GM18951 (cell line): Measurements from ENCODE around the gene PM20D1.
"Not testable (repeated sequence)": the region's sequence is repeated elsewhere in the genome, so short reads cannot be mapped to it uniquely, and the experiment has no call there.

ENCODE experiments used
- POLR2A ChIP-seq: IDR thresholded peaks from 4 replicates; pipeline ENCODE4 v1.6.1; 2011; ENCODE audit warnings: mild to moderate bottlenecking; ENCODE audit not compliant: insufficient read length, insufficient read depth; ENCODE audit errors: extremely low read depth
- in situ Hi-C: fragments of 300-500 bp; cut with MboI; formaldehyde crosslinking; loops from one replicate; pipeline ENCODE4 v1.12.0; 2022; ENCODE audit warnings: low sequenced_read_pairs, mixed read lengths, inconsistent platforms; ENCODE audit not compliant: unreplicated experiment

Gene PM20D1

GRCh38 chr1:205858141-205858961 lies 8.4 kb upstream of the PM20D1 start:
- in situ Hi-C loops = no loop called here
- TF ChIP-seq POLR2A = no peak

DNA sequence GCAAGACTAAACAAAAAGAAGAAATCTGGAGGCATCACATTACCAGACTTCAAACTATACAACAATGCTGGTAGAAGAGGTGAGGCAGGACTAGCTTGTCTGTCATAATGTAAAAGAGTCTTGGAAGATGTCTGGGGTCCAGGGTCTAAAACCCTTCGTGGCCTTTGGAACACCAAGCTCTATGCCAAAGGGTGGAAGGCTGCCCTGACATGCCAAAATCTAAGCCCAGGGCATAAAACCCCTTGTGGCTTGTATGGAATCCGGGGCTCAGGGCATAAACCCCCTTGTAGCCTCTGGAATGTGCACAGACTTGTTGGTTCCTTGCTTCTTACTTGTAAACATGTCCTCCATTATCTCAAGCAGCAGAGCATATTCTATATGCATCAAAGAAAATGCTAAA lies 7.6 kb upstream of the PM20D1 start:
- in situ Hi-C loops = not testable (repeated sequence)

DNA sequence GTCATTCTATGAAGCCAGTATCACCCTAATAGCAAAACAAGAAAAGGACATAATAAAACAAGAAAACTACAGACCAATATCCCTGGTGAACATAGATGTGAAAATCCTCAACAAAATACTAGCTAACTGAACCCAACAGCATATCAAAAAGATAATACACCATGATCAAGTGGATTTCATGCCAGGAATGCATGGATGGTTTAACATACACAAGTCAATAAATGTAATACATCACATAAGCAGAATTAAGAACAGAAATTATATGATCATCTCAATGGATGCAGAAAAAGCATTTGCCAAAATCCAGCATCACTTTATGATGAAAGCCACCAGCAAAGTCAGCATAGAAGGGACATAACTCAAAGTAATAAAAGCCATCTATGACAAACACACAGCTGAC lies 6.5 kb upstream of the PM20D1 start:
- TF ChIP-seq POLR2A = no peak
- in situ Hi-C loops = no loop called here

DNA sequence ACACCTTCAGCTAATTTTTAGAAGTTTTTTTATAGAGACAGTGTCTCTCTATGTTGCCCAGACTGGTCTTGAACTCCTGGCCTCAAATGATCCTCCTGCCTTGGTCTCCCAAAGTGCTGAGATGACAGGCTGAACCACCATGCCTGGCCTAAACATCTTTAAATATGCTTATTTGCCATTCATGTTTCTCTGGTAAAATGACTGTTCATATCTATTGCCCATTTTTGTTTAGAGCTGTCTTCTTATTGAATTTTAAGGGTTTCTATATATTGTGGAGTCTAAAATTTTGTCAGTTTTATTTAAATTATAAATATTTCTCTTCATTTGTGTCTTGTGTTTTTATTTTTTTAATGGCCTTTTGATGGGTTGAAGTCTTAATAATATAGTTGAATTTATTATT lies 3.0 kb upstream of the PM20D1 start:
- TF ChIP-seq POLR2A = no peak
- in situ Hi-C loops = no loop called here

DNA sequence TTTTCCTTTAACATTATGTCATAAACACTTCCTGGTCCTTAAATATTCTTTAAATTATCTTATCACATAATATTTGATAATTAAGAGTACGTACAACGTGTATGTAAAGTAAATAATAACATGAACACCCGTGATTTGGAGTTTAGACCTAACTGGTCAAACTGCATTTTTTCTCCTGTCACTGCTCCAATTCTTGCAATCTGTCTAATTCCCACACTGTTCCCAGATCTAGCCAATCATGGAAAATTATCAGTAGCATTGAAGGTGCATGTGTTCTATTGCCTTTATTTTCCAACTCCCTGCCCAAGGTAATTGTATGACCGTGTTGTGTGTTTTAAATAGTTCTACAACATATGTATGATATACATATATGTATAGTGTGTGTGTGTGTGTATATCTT lies 2.1 kb upstream of the PM20D1 start:
- no peak for TF ChIP-seq POLR2A
- in situ Hi-C loops = no loop called here

DNA sequence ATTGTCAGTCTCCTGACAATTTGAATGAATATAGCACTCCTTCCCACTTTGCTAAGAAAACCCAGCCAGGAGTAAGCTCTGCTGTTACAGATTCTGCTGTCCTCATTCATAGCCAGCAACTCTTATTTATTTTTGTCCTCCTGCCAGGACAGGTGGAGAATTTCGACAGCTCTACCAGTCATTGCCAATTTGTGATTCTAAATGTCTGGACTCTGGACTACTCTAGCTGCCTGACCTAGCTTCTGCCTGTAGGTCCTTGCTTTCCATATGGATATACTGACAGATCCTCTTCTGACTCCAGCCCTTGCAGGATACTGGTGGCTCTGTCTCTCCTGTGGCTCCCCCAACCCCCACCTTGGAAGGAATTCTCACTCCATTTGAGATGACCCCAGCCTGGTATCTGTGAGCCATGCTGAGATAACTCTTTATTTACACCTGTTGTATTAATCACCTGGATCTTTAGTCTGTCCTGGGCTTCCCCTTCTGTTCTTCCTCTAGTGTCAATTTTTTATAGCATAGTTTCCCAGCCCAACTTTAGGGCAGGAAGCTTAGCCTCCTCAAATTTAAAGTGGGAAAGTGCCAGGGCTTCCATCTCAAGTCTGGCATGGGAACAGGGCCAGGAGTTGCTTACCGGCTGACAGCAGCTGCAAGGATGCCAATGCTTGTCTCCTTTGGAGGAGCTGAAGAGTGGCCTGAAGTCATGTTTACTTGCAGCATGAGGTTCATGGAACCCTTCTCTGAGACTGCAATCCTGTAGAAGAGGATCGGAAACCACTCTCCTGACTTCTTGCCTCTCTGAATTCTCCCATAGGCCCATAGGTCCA lies 6.7 kb downstream of the PM20D1 start:
- in situ Hi-C loops = no loop called here
- TF ChIP-seq POLR2A = no peak

GRCh38 chr1:205842229-205842628 lies 7.7 kb downstream of the PM20D1 start:
- in situ Hi-C loops = no loop called here
- no peak for TF ChIP-seq POLR2A

- in situ Hi-C loops = no loop called here
Measured at GRCh38 chr1:205840146-205840923, 9.6 kb downstream of the PM20D1 start.

GRCh38 chr1:205837382-205837970 lies 12.5 kb downstream of the PM20D1 start:
- in situ Hi-C loops = no loop called here

More at GRCh38 chr1:205840146-205840923, 9.6 kb downstream of the PM20D1 start:
- no peak for TF ChIP-seq POLR2A

DNA sequence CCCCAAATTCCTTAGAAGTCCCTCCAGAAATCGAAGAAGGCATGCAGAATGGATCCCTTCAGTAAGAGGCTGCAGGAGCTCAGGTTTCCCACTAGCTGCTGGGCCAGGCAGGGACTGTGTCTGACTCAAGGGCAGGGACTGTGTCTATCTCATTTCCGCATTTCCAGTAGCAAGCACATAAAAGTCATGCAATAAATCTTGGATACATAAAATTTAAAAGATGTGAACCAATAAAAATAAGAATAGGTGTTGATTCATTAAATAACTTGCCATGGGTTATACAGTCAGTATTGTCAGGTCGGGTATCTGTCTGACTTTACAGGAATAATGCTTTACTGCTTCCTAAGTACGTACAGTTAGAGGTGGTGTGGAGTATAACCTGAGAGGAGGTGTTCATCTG lies 15.2 kb downstream of the PM20D1 start:
- TF ChIP-seq POLR2A = no peak
- in situ Hi-C loops = no loop called here

More at GRCh38 chr1:205837382-205837970, 12.5 kb downstream of the PM20D1 start:
- TF ChIP-seq POLR2A = no peak

DNA sequence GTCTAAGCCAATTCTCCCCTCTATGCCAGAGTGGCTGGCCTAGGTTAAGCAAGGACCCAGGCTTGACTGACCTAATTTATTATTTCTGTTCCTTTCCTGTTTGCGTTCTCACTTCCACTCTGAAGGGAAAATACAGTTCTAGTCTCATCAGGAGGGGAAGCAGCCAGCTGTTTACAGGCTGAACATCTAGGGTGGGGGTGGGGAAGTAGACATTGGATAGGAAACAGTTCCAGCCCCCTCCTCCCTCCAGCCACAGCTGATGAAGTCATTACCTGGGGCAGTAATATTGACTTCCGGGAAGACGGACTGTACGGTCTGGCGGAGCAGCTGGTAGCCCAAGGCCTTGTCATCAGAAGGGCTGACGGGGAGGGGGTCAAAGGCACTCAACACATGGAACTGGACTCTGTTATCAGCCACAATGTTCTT lies 17.6 kb downstream of the PM20D1 start:
- in situ Hi-C loops = no loop called here
- no peak for TF ChIP-seq POLR2A

DNA sequence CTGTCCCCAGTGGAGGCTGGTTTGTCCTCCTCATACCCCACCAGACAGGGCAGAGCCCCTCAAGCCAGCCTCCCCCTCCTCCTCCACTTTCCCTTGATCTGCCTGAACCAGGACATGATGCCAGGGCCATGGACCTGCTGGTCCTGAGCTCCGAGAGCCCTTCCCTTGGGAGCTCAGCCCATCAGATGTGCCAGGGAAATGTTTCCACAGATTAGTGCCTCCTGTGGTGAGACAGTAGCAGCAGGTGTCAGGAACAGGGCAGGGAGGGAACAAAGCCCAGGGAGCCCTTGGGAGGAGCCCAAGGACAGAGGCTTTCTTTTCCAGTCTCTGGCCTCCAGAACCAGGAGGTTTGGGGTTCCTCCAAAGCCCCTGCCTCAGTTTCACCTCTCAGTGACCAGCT lies 22.3 kb downstream of the PM20D1 start:
- no peak for TF ChIP-seq POLR2A
- in situ Hi-C loops = no loop called here

DNA sequence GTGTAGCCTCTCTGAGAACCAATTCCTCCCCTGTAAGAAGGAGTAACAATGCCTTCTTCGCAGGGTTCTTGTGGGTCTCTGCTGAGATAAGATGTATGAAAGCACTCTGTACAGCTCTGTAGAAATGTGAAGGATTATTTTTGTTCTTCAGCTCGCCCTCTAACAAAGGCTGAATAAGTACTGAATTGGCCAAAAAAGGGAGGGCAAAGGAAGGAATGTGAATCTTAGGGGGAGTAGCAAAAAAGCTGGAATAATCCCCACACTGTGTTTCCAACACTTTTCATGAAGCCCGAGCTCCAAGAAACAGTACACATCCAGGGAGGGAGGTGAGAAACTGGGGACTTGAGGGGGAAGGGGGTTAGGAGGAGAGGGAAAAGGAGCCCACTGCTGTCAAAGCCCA lies 22.9 kb downstream of the PM20D1 start:
- in situ Hi-C loops = no loop called here
- TF ChIP-seq POLR2A = no peak
